NOMO-1 (cell line): Measurements from ENCODE around the gene CGRRF1.

Experiments used
- DNase-seq, 2 experiments: peaks; one replicate each; lab custom pipeline; 2025; ENCODE audit not compliant: unreplicated experiment in 2 of 2; lab: John Stamatoyannopoulos, UW

The CGRRF1 gene

DNA sequence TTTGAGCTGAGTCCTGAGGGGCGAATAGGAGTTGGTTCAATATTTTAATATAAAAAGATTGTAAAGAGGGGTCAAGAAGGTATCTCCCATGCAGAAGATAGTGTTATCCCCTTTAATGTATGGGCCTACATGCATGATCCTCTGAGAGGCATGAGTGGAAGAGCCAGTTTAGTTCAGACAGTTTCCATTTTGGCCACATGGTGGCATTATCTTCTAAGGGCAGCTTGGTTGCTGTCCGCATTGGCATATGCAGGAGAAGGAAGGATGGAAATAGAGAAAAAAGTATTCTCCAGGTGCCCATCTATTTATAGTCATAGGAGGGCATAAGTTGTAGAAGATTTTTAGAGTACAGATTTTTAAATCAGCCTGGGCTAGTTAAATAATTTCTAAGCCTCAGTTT, 62.6 kb downstream of the CGRRF1 start:
- DNase-seq: peak in 1 of 2 experiments; percentile 16

DNA sequence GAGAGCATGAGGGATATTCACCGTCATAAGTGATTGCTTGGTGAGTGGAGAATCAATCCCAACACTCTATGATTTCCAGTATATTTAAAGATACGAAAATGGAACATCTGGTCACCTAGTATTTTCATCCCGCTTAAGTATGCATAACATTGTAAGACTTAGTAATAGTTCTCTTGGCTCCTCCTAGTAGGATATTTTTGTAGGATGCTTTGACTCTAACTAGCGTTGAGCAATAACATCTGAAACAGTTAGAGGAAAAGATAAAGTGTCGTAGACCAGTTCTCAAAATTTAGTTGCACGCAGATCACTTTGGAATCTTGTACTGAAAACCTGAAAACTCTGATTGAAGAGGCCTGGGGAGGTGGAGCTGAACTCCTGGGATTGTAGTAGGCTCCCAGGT, 64.8 kb downstream of the CGRRF1 start:
- no peak for DNase-seq

DNA sequence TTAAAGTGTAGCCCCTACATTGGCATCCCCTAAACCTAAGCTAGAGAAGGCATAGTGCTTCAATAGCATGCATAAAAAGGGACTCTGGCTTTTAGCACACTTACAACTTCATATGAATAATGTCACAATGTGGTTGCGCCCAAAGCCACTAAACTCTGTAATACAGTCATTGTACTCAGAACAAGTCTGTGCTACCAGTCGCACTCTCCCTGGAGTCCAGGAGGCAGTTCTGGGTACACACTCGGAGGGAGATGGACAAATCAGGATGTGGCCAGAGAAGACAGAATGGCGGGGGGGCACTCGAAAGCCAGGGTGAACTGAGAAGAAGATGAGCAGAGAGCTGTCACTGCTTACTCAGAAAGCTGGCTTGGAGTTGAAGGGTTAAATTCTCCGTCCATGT, 67.8 kb downstream of the CGRRF1 start:
- no peak for DNase-seq

DNA sequence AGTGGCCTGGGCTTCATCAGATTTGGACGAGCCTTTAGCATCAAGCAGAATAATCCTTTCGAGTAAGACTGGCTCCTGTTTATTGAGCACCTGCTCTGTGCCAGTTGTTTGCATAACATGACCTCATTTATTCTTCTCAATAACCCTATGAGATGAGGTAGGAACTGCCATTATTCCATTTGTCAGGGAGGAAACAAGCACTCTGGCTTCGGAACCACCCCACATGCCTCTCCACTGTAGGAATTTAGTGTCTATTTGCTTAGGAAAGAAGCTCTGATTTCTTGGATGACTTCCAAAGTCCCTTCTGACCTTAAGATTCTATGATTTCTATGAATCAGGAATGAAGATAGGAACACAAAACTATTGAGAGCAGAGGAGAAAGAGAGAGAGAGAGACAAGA, 68.3 kb downstream of the CGRRF1 start:
- no peak for DNase-seq

DNA sequence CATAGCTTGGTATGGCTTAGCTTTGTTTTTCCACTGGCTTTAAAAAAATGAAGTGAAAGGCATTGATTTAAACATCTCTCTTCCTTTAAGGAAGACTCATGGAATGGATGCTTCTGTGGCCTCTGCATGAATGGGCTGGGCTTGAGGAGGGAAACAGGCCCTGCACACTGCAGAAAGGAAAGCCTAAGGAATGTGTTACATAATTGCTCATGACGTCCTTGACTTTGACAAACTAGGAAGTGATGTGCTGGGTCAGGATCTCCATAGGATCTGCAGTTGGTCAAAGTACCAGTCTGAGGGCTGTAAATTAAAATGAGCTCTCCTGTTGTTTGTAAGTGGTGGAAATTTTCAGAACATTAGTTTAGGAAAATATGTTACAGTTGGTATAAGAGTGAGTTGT, 69.9 kb downstream of the CGRRF1 start:
- DNase-seq: no peak

DNA sequence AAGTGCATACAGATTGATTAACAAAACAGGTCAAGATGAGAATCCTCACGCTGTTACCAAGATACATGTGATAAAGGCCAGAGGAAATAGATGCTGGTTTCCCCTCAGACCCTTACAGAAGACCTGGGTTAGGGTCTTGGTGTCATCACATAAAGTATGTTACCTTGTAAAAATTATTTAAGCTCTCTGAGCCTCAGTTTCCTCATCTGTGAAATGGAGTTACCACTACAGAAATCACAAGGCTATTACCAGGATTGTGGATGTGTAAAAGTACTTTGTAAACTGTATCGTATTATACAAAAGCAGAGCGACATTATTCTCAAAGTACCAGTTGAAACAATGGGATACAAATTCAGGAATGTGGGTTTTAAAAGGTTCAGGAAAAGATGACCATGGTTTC, 71.2 kb downstream of the CGRRF1 start:
- DNase-seq: no peak

DNA sequence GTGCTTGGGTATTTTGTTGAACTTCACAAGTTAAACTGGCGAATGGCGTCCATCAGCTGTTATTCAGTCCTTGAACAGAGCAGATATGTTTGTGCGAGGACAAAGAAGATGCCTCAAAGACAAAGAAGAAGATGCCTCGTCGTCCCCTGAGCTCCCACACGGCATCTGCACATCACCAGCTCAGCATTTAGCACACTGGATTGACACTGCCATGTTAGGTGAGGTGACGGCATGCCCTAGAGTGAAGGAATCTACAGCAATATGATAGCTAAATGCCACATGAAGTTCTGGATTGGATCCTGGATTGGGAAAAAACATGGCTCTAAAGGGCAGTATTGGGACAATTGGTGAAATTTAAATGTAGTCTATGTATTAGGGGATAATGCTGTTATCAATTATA, 72.6 kb downstream of the CGRRF1 start:
- no peak for DNase-seq

DNA sequence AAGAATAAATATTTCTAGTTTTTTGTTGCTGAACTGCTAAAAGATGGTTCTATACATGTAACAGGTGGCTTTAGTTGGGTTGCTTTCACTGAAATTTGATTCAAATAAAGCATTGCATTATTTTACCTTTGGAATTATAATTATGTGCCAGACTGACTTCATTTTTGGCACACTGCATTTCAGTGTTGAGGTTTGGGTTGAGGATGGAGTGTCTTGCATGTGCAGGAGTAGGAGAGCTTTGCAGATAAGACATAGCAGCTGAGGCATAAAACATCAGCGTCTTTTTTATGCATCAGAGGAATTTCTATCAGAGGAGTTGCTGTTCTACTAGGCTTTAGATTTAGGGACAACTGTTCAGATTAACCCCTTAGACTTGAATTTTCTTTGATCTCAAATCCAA, 74.4 kb downstream of the CGRRF1 start:
- no peak for DNase-seq

DNA sequence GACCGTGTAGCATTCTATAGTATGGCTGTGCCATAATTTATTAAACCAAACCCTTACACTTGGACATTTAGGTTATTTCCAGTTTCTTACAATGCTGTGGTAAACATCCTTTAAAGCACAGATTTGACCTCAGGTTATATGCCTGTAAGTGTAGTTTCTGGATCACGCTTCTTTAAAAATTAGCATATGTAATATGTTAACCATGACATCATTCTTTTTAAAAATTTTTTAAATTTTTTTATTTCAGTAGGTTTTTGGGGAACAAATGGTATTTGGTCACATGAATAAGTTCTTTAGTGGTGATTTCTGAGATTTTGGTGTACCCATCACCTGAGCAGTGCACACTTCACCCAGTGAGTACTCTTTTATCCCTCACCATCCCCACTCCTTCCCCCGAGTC, 75.5 kb downstream of the CGRRF1 start:
- DNase-seq: no peak
